ENCODE data around the gene ORC3.

- TF ChIP-seq CTCF (IDR thresholded peaks at IDR 0.05) (peak in 2 of 4 donors; percentile 4 to 10), POLR2A (IDR thresholded peaks at IDR 0.05) (peak; percentile 40)
Observed at GRCh38 chr6:87700397-87701343, 110.7 kb downstream of the ORC3 start.

Data from right lobe of liver (tissue), 4 donors.